NOMO-1 treated with dmso at 0.1 percent for 144 hours (cell line): ENCODE measurements around the gene CCNL1.
"Not testable (repeated sequence)": the region's sequence is repeated elsewhere in the genome, so short reads cannot be mapped to it uniquely, and the experiment has no call there.

Source experiments
- DNase-seq: peaks from one replicate; lab custom pipeline; 2025; ENCODE audit not compliant: unreplicated experiment; lab: John Stamatoyannopoulos, UW

Gene CCNL1

GRCh38 chr3:157172746-157173145 is 12.8 kb upstream of the CCNL1 start:
- DNase-seq = no peak

- DNase-seq = peak; percentile 45
Measured at GRCh38 chr3:157170861-157171260, 10.9 kb upstream of the CCNL1 start.

- DNase-seq = no peak
Measured at GRCh38 chr3:157167371-157168042, 7.6 kb upstream of the CCNL1 start.

GRCh38 chr3:157166561-157166960 is 6.6 kb upstream of the CCNL1 start:
- DNase-seq = no peak

GRCh38 chr3:157166115-157166514 is 6.2 kb upstream of the CCNL1 start:
- no peak for DNase-seq

GRCh38 chr3:157163217-157163953 is 3.4 kb upstream of the CCNL1 start:
- no peak for DNase-seq

GRCh38 chr3:157162620-157163019 is 2.7 kb upstream of the CCNL1 start:
- DNase-seq = not testable (repeated sequence)

- peak; percentile 83 for DNase-seq
Measured at GRCh38 chr3:157160658-157161424, 894 bp upstream of the CCNL1 start.

- peak; percentile 78 for DNase-seq
Measured at GRCh38 chr3:157159037-157159761, 748 bp downstream of the CCNL1 start.

- no peak for DNase-seq
Measured at GRCh38 chr3:157157836-157158235, 2.1 kb downstream of the CCNL1 start.

GRCh38 chr3:157156837-157157635 is 2.9 kb downstream of the CCNL1 start:
- no peak for DNase-seq

GRCh38 chr3:157155591-157155990 is 4.4 kb downstream of the CCNL1 start:
- no peak for DNase-seq

- DNase-seq = no peak
Measured at GRCh38 chr3:157154563-157155330, 5.2 kb downstream of the CCNL1 start.

- no peak for DNase-seq
Measured at GRCh38 chr3:157152930-157153329, 7.0 kb downstream of the CCNL1 start.

GRCh38 chr3:157152438-157152837 is 7.5 kb downstream of the CCNL1 start:
- DNase-seq = no peak

- no peak for DNase-seq
Measured at GRCh38 chr3:157151627-157152026, 8.3 kb downstream of the CCNL1 start.

GRCh38 chr3:157151151-157151550 is 8.8 kb downstream of the CCNL1 start:
- no peak for DNase-seq

GRCh38 chr3:157149136-157149696 is 10.7 kb downstream of the CCNL1 start:
- DNase-seq = no peak

GRCh38 chr3:157148196-157148889 is 11.6 kb downstream of the CCNL1 start:
- DNase-seq = no peak
